Heart right ventricle (tissue), 16 donors: ENCODE data around the gene TMEM107. TPM values are rescaled to one million over a fixed set of nuclear protein-coding genes. Genes with fewer than 3 reads are reported as not detected.

ENCODE experiments used
- ATAC-seq, 8 donors: fragments of 200-7000 bp; cut with Tn5 transposase; one replicate each; pipeline ENCODE4 v1.9.1; 2020; ENCODE audit warnings: mild to moderate bottlenecking in 8 of 8, moderate library complexity in 8 of 8, moderate number of reproducible peaks in 1 of 8
- DNase-seq, 2 donors: peaks; one replicate each; pipeline ENCODE4 v3.0.0-alpha.2; 2020
- H3K27ac ChIP-seq, 10 donors: fragments of 200-600 bp; sonication (generic) in 2 of 10; one replicate each; pipeline versions ENCODE4 v1.5.0 to v1.8.0; 2020 to 2022; ENCODE audit warnings: mild to moderate bottlenecking in 3 of 10
- H3K27me3 ChIP-seq, 7 donors: fragments of 200-600 bp; one replicate each; pipeline ENCODE4 v1.8.0; 2021 to 2022; ENCODE audit warnings: mild to moderate bottlenecking in 2 of 7
- H3K36me3 ChIP-seq, 9 donors: fragments of 200-600 bp; sonication (generic) in 1 of 9; one replicate each; pipeline versions ENCODE4 v1.5.0 to v1.8.0; 2020 to 2022; ENCODE audit warnings: mild to moderate bottlenecking in 2 of 9
- H3K4me1 ChIP-seq, 9 donors: fragments of 200-600 bp; sonication (generic) in 1 of 9; one replicate each; pipeline versions ENCODE4 v1.5.0 to v1.8.0; 2020 to 2022; ENCODE audit warnings: mild to moderate bottlenecking in 4 of 9
- H3K4me3 ChIP-seq, 10 donors: fragments of 200-600 bp; sonication (generic) in 2 of 10; one replicate each; pipeline versions ENCODE4 v1.5.0 to v1.8.0; 2020 to 2022; ENCODE audit warnings: mild to moderate bottlenecking in 7 of 10, moderate library complexity in 2 of 10
- H3K9me3 ChIP-seq, 11 donors: fragments of 200-600 bp in 10 of 11; sonication (generic) in 2 of 11; one replicate each; pipeline versions ENCODE4 v1.5.0 to v1.8.0; 2013 to 2022; ENCODE audit warnings: mild to moderate bottlenecking in 2 of 11, control low read depth in 1 of 11, moderate library complexity in 1 of 11
- CTCF ChIP-seq, 9 donors: fragments of 200-600 bp; sonication (generic) in 2 of 9; IDR thresholded peaks; one replicate each; pipeline versions ENCODE4 v1.5.0 to v1.8.0; 2021 to 2022; ENCODE audit warnings: antibody characterized with exemption in 9 of 9, mild to moderate bottlenecking in 5 of 9, moderate library complexity in 1 of 9
- WGBS, 2 donors: extraction: QIAGEN DNeasy Blood & Tissue Kit; methylation state at CpG; one replicate each; pipeline ENCODE4 v1.1.7; 2013; ENCODE audit warnings: inconsistent platforms in 1 of 2; 5-methylcytosine and 5-hydroxymethylcytosine counted together
- intact Hi-C, 10 donors: fragments of 100-400 bp; cut with DNase I; formaldehyde crosslinking; loops; one replicate each; pipeline versions ENCODE4 v1.11.1 to v1.14.2; 2022
- polyA plus RNA-seq, 2 donors: library from polyadenylated mRNA; stranded (reverse); fragments of 200-250 nt; gene quantifications; one replicate each; pipeline ENCODE4 v1.2.3, GENCODE V29; 2013
- total RNA-seq, 10 donors: library from RNA; stranded (reverse); fragmentation: NEBNext Ultra II Directional in 3 of 10; extraction: Animal tissue kit (Norgen Biotek cat#: 25700) in 3 of 10; gene quantifications; one replicate each; pipeline versions ENCODE4 v1.2.1 to v1.2.4, GENCODE V29; 2021 to 2023
- donor health status: Arrhythmogenic right ventricular cardiomyopathy.
- donor health status: ischemic (EF 13 %, LVEDD 7.1; RV severe dilation, severe dysfunction).
- donor health status: healthy with polysubstance abuse.
- donor health status: DM: no; HTN: yes; CAD: no.
- donor health status: DM: no; HTN: no; CAD: no.
- donor health status: ischemic (EF 25% LVEDD 6.9; RV normal size, moderate dysfunction).
- donor health status: ischemic (EF 25% LVEDD 5.7; RV mildly dilated, moderate dysfunction).
- donor health status: healthy.
- donor health status: DM: yes; HTN: yes; CAD: no.
- donor health status: Ischemic cardiomyopathy.
- donor health status: ischemic (EF 35%, LVEDD 5.7; RV mildly dilated, moderate dysfunction).
- donor health status: nonischemic (EF 11% LVEDD 7.7; RV severe dilation, severe dysfunction).
- donor health status: DM: yes; HTN: yes; CAD: no.
- donor health status: PGD.
- donor health status: ischemic (EF 29% LVEDD 5.4; RV normal size, mild dysfunction).
- donor health status: nonischemic (EF 23%, LVEDD 6.1; RV moderate dilation, normal function).

TMEM107 gene
- total and polyA plus RNA-seq, 12 donors = 4.5 to 15.2 (median 7.3) TPM

GRCh38 chr17:8155231-8155995 is 20.8 kb downstream of the TMEM107 start:
- TF ChIP-seq CTCF (IDR thresholded peaks at IDR 0.05) = no peak
- no peak for ATAC-seq
- Histone ChIP-seq H3K4me1 (peaks cover 22 to 91% (median 50%) of the 10 kb centered on the region in 9 donors), H3K9me3 (no peaks in the 10 kb centered on the region), H3K27me3 (no peaks in the 10 kb centered on the region), H3K36me3 (peaks cover 0 to 25% (median 11%) of the 10 kb centered on the region in 9 donors), H3K4me3 (peak overlapping the region; percentile 66 to 91 (median 81)), H3K27ac (peak overlapping the region; percentile 92 to 100 (median 100))
- DNase-seq = peak in 1 of 2 donors; percentile 23
- 9 to 10% methylated on average over 14 of the region's 14 CpGs for WGBS, 2 donors
- intact Hi-C loops = loop anchor here in 3 of 10 donors (2.0 to 10.0 kb wide), 7 partner anchors 17 to 321 kb away; partner anchors contain the start of genes ALOXE3 (in 1 of the 3), CYB5D1 (in 1 of the 3), HES7 (in 1 of the 3) and KDM6B (in 1 of the 3)

- Histone ChIP-seq H3K4me3 (peak overlapping the region; percentile 66 to 91 (median 81)), H3K27me3 (no peaks in the 10 kb centered on the region), H3K9me3 (no peaks in the 10 kb centered on the region), H3K27ac (peak overlapping the region; percentile 92 to 100 (median 100)), H3K36me3 (peaks cover 4 to 25% (median 14%) of the 10 kb centered on the region in 9 donors), H3K4me1 (peaks cover 30 to 89% (median 57%) of the 10 kb centered on the region in 9 donors)
- ATAC-seq = no peak
- no peak for TF ChIP-seq CTCF (IDR thresholded peaks at IDR 0.05)
- no peak for DNase-seq
- intact Hi-C loops = loop anchor here in 5 of 10 donors (1.0 to 10.0 kb wide), 9 partner anchors 16 to 320 kb away; partner anchors contain the start of genes ALOXE3 (in 1 of the 5), CYB5D1 (in 1 of the 5), HES7 (in 1 of the 5) and KDM6B (in 1 of the 5)
- WGBS, 2 donors = 7 to 8% methylated on average over 11 of the region's 11 CpGs
Observed at GRCh38 chr17:8154608-8155155, 21.5 kb downstream of the TMEM107 start.

- Histone ChIP-seq H3K4me1 (peaks cover 36 to 83% (median 58%) of the 10 kb centered on the region in 9 donors), H3K27me3 (no peaks in the 10 kb centered on the region), H3K36me3 (peaks cover 10 to 25% (median 17%) of the 10 kb centered on the region in 9 donors), H3K27ac (peak overlapping the region; percentile 97 to 100 (median 100)), H3K9me3 (no peaks in the 10 kb centered on the region), H3K4me3 (peak overlapping the region in 9 of 10 donors; percentile 66 to 96 (median 81))
- ATAC-seq (peak; percentile 35 to 69 (median 66)), DNase-seq (peak; percentile 100)
- intact Hi-C loops = loop anchor here in 5 of 10 donors (1.0 to 10.0 kb wide), 8 partner anchors 15 to 319 kb away; partner anchors contain the start of genes ALOXE3 (in 1 of the 5), CYB5D1 (in 1 of the 5), KDM6B (in 1 of the 5) and NAA38 (in 1 of the 5)
- no peak for TF ChIP-seq CTCF (IDR thresholded peaks at IDR 0.05)
- 1 to 2% methylated on average over 22 of the region's 22 CpGs for WGBS, 2 donors
Observed at GRCh38 chr17:8153957-8154607, 22.1 kb downstream of the TMEM107 start.
